Esophagus muscularis mucosa (tissue), 3 donors: ENCODE results near the gene RBL2.
"Not testable (repeated sequence)": the region's sequence is repeated elsewhere in the genome, so short reads cannot be mapped to it uniquely, and the experiment has no call there.

Experiments used
- POLR2AphosphoS5 ChIP-seq, 2 donors: sonication (generic); formaldehyde crosslinking; IDR thresholded peaks; one replicate each; pipeline ENCODE4 v1.6.1; 2017; ENCODE audit warnings: antibody characterized with exemption in 2 of 2
- TF ChIP-seq, protein P1 (sequence below), 3 experiments: fragments of 200-600 bp in 2 of 3; fragments of 450-650 bp in 1 of 3; sonication (generic) in 2 of 3; IDR thresholded peaks; one replicate each; pipeline ENCODE4 v1.5.1; 2017 to 2019; ENCODE audit warnings: antibody characterized with exemption in 3 of 3, mild to moderate bottlenecking in 2 of 3, moderate library complexity in 1 of 3

- TF ChIP-seq, protein P1, sequence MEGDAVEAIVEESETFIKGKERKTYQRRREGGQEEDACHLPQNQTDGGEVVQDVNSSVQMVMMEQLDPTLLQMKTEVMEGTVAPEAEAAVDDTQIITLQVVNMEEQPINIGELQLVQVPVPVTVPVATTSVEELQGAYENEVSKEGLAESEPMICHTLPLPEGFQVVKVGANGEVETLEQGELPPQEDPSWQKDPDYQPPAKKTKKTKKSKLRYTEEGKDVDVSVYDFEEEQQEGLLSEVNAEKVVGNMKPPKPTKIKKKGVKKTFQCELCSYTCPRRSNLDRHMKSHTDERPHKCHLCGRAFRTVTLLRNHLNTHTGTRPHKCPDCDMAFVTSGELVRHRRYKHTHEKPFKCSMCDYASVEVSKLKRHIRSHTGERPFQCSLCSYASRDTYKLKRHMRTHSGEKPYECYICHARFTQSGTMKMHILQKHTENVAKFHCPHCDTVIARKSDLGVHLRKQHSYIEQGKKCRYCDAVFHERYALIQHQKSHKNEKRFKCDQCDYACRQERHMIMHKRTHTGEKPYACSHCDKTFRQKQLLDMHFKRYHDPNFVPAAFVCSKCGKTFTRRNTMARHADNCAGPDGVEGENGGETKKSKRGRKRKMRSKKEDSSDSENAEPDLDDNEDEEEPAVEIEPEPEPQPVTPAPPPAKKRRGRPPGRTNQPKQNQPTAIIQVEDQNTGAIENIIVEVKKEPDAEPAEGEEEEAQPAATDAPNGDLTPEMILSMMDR (IDR thresholded peaks at IDR 0.05) = not testable (repeated sequence)
- TF ChIP-seq POLR2AphosphoS5 (IDR thresholded peaks at IDR 0.05) = not testable (repeated sequence)
Observed at GRCh38 chr16:53539346-53539745, 105.1 kb downstream of the RBL2 start.
